ENCODE measurements around the gene TNFRSF19.
"Not testable (repeated sequence)": the region's sequence is repeated elsewhere in the genome, so short reads cannot be mapped to it uniquely, and the experiment has no call there.

TNFRSF19 gene

GRCh38 chr13:23673354-23673753 lies 103.1 kb downstream of the TNFRSF19 start:
- peak; percentile 98 for DNase-seq (ENCODE audit: low read depth)
- H3K4me3 ChIP-seq (ENCODE audit: control insufficient read depth, low read depth, low read length) = no peak overlapping the region
- no peak for TF ChIP-seq CTCF (conservative IDR thresholded peaks at IDR 0.05; ENCODE audit: control insufficient read depth, insufficient read depth, low read depth, low read length)

GRCh38 chr13:23673867-23674605 lies 103.8 kb downstream of the TNFRSF19 start:
- H3K4me3 ChIP-seq (ENCODE audit: control insufficient read depth, low read depth, low read length) = no peak overlapping the region
- DNase-seq (ENCODE audit: low read depth) = no peak
- TF ChIP-seq CTCF (conservative IDR thresholded peaks at IDR 0.05; ENCODE audit: control insufficient read depth, insufficient read depth, low read depth, low read length) = no peak

GRCh38 chr13:23674795-23675640 lies 104.8 kb downstream of the TNFRSF19 start:
- DNase-seq (ENCODE audit: low read depth) = peak; percentile 96
- TF ChIP-seq CTCF (conservative IDR thresholded peaks at IDR 0.05; ENCODE audit: control insufficient read depth, insufficient read depth, low read depth, low read length) = no peak
- H3K4me3 ChIP-seq (ENCODE audit: control insufficient read depth, low read depth, low read length) = no peak overlapping the region

GRCh38 chr13:23677679-23678288 lies 107.6 kb downstream of the TNFRSF19 start:
- DNase-seq (ENCODE audit: low read depth); H3K4me3 ChIP-seq (ENCODE audit: control insufficient read depth, low read depth, low read length): not testable (repeated sequence)

- no peak for TF ChIP-seq CTCF (conservative IDR thresholded peaks at IDR 0.05; ENCODE audit: control insufficient read depth, insufficient read depth, low read depth, low read length)
- no peak overlapping the region for H3K4me3 ChIP-seq (ENCODE audit: control insufficient read depth, low read depth, low read length)
- no peak for DNase-seq (ENCODE audit: low read depth)
These were observed 108.6 kb downstream of the TNFRSF19 start for GRCh38 chr13:23678795-23679194.

- no peak for TF ChIP-seq CTCF (conservative IDR thresholded peaks at IDR 0.05; ENCODE audit: control insufficient read depth, insufficient read depth, low read depth, low read length)
- H3K4me3 ChIP-seq (ENCODE audit: control insufficient read depth, low read depth, low read length) = no peak overlapping the region
- peak; percentile 53 for DNase-seq (ENCODE audit: low read depth)
These were observed 109.0 kb downstream of the TNFRSF19 start for GRCh38 chr13:23679220-23679619.
